ENCODE measurements around the gene DOCK1.

DOCK1 gene

GRCh38 chr10:127368101-127368500, 462.9 kb downstream of the DOCK1 start:
- TF ChIP-seq CTCF (IDR thresholded peaks at IDR 0.05; ENCODE audit: low read length, missing control alignments) = no peak
- no peak for DNase-seq (ENCODE audit: low read depth)

GRCh38 chr10:127368929-127369328, 463.7 kb downstream of the DOCK1 start:
- DNase-seq (ENCODE audit: low read depth) = no peak

More at GRCh38 chr10:127368101-127368500, 462.9 kb downstream of the DOCK1 start:
- H3K4me3 ChIP-seq (replicated peaks; ENCODE audit: low read depth, low read length) = no peak overlapping the region

GRCh38 chr10:127370601-127371000, 465.4 kb downstream of the DOCK1 start:
- no peak for DNase-seq (ENCODE audit: low read depth)
- TF ChIP-seq CTCF (IDR thresholded peaks at IDR 0.05; ENCODE audit: low read length, missing control alignments) = no peak
- no peak overlapping the region for H3K4me3 ChIP-seq (replicated peaks; ENCODE audit: low read depth, low read length)

More at GRCh38 chr10:127368929-127369328, 463.7 kb downstream of the DOCK1 start:
- no peak for TF ChIP-seq CTCF (IDR thresholded peaks at IDR 0.05; ENCODE audit: low read length, missing control alignments)
- H3K4me3 ChIP-seq (replicated peaks; ENCODE audit: low read depth, low read length) = no peak overlapping the region

- no peak overlapping the region for H3K4me3 ChIP-seq (replicated peaks; ENCODE audit: low read depth, low read length)
- no peak for DNase-seq (ENCODE audit: low read depth)
- no peak for TF ChIP-seq CTCF (IDR thresholded peaks at IDR 0.05; ENCODE audit: low read length, missing control alignments)
Measured at GRCh38 chr10:127372361-127372760, 467.1 kb downstream of the DOCK1 start.

- DNase-seq (ENCODE audit: low read depth) = no peak
- H3K4me3 ChIP-seq (replicated peaks; ENCODE audit: low read depth, low read length) = no peak overlapping the region
- no peak for TF ChIP-seq CTCF (IDR thresholded peaks at IDR 0.05; ENCODE audit: low read length, missing control alignments)
Measured at GRCh38 chr10:127374074-127374680, 468.9 kb downstream of the DOCK1 start.

- H3K4me3 ChIP-seq (replicated peaks; ENCODE audit: low read depth, low read length) = no peak overlapping the region
- DNase-seq (ENCODE audit: low read depth) = no peak
- TF ChIP-seq CTCF (IDR thresholded peaks at IDR 0.05; ENCODE audit: low read length, missing control alignments) = no peak
Measured at GRCh38 chr10:127374901-127375300, 469.7 kb downstream of the DOCK1 start.

GRCh38 chr10:127375461-127375860, 470.2 kb downstream of the DOCK1 start:
- no peak overlapping the region for H3K4me3 ChIP-seq (replicated peaks; ENCODE audit: low read depth, low read length)
- TF ChIP-seq CTCF (IDR thresholded peaks at IDR 0.05; ENCODE audit: low read length, missing control alignments) = no peak
- no peak for DNase-seq (ENCODE audit: low read depth)

All from fibroblast of pulmonary artery (primary cell).